ENCODE data around the gene ODAD3. TPM values are rescaled to one million over a fixed set of nuclear protein-coding genes. Genes with fewer than 3 reads are reported as not detected.

The ODAD3 gene
- total and polyA plus RNA-seq, 2 of the 13 experiments (the other 11 are each of a cell fraction or from before 2014, with no cell fraction given) = 0.04 to 0.08 TPM

GRCh38 chr19:11375143-11375948, 59.6 kb downstream of the ODAD3 start (continued):
- TF ChIP-seq ZNF746 (CRISPR knock-in tag; IDR thresholded peaks at IDR 0.05) (no peak), ZNF674 (CRISPR knock-in tag; IDR thresholded peaks at IDR 0.05; ENCODE audit: low read depth) (0 out of 2 replicates have a peak, but pooled peaks have one; percentile 42), HDAC1 (CRISPR knock-in tag; IDR thresholded peaks at IDR 0.05) (peak; percentile 45; the same call in 1 of the 2 replicates), TEAD3 (CRISPR knock-in tag; optimal IDR thresholded peaks at IDR 0.05; ENCODE audit: borderline replicate concordance) (peak; percentile 19), NFAT5 (CRISPR knock-in tag; IDR thresholded peaks at IDR 0.05) (peak; percentile 55; the same call in 1 of the 2 replicates), ZNF20 (CRISPR knock-in tag; IDR thresholded peaks at IDR 0.05) (0 out of 2 replicates have a peak, but pooled peaks have one; percentile 31), ZNF547 (CRISPR knock-in tag; IDR thresholded peaks at IDR 0.05) (peak; percentile 48; the same call in 1 of the 2 replicates)
